H1 (cell line): ENCODE measurements around the gene MIOX. TPM values are rescaled to one million over a fixed set of nuclear protein-coding genes. Genes with fewer than 3 reads are reported as not detected.

Source experiments
- CTCF ChIA-PET: fragments of 300-600 bp; sonication (Branson Sonifier 250); formaldehyde crosslinking; loops from one replicate; lab custom pipeline; 2021; ENCODE audit not compliant: partially characterized antibody; lab: Charles Lee
- POLR2A ChIA-PET: fragments of 300-600 bp; sonication (Branson Sonifier 250); formaldehyde crosslinking; loops from one replicate; lab custom pipeline; 2021; ENCODE audit warnings: inconsistent platforms; ENCODE audit not compliant: partially characterized antibody; lab: Charles Lee
- DNase-seq, 2 experiments: peaks; one replicate each; pipeline versions ENCODE4 v3.0.0 to v3.0.0-alpha.2; 2010 to 2022; ENCODE audit warnings: low spot score in 2 of 2, low read depth in 1 of 2, mixed read lengths in 1 of 2
- FAIRE-seq: peaks from 2 replicates; lab custom pipeline; 2011; peaks lifted over from hg19 to GRCh38; lab: Jason Lieb, UNC
- H2AFZ ChIP-seq: 2 replicates; pipeline ENCODE4 v1.8.1; 2012; ENCODE audit warnings: low read length, inconsistent platforms
- H2AK5ac ChIP-seq: 2 replicates; pipeline ENCODE4 v1.6.1; 2013; ENCODE audit warnings: low read depth, low read length
- H2BK120ac ChIP-seq: replicated peaks from 2 replicates; pipeline ENCODE3; 2013; ENCODE audit warnings: low read depth, low read length, inconsistent platforms
- H2BK12ac ChIP-seq: 2 replicates; pipeline ENCODE4 v1.6.1; 2013; ENCODE audit warnings: low read depth, low read length
- H2BK15ac ChIP-seq: 2 replicates; pipeline ENCODE4 v1.6.1; 2013; ENCODE audit warnings: low read length
- H2BK20ac ChIP-seq: 2 replicates; pipeline ENCODE4 v1.6.1; 2013; ENCODE audit warnings: low read length
- H2BK5ac ChIP-seq: 2 replicates; pipeline ENCODE4 v1.6.1; 2013; ENCODE audit warnings: low read depth, low read length
- H3K14ac ChIP-seq: 2 replicates; pipeline ENCODE4 v1.6.1; 2013; ENCODE audit warnings: inconsistent platforms; ENCODE audit not compliant: insufficient read length
- H3K18ac ChIP-seq: 2 replicates; pipeline ENCODE4 v1.6.1; 2013; ENCODE audit warnings: low read length; ENCODE audit errors: extremely low read depth
- H3K23ac ChIP-seq: 2 replicates; pipeline ENCODE4 v1.6.1; 2013; ENCODE audit warnings: inconsistent platforms; ENCODE audit not compliant: insufficient read length
- H3K23me2 ChIP-seq: 2 replicates; pipeline ENCODE4 v1.6.1; 2013; ENCODE audit warnings: low read depth, low read length
- H3K27ac ChIP-seq: 2 replicates; pipeline ENCODE4 v1.6.1; 2011; ENCODE audit warnings: low read depth, low read length, inconsistent platforms
- H3K27me3 ChIP-seq, 4 experiments: replicated peaks in 1 of 4; 1 replicate in 1 of 4; 2 replicates in 3 of 4; pipeline versions ENCODE4 v1.6.1 to v1.8.1; 2011 to 2013; ENCODE audit warnings: low read length in 3 of 4, mild to moderate bottlenecking in 3 of 4, inconsistent platforms in 2 of 4, mixed read lengths in 2 of 4, moderate library complexity in 1 of 4; ENCODE audit not compliant: control insufficient read depth in 3 of 4, insufficient read depth in 3 of 4; ENCODE audit errors: extremely low read depth in 1 of 4
- H3K36me3 ChIP-seq, 4 experiments: 2 replicates each; pipeline versions ENCODE4 v1.6.1 to v1.8.1; 2011 to 2013; ENCODE audit warnings: mild to moderate bottlenecking in 4 of 4, low read length in 3 of 4, moderate library complexity in 2 of 4, control low read depth in 1 of 4, inconsistent platforms in 1 of 4; ENCODE audit not compliant: insufficient read depth in 4 of 4, control insufficient read depth in 2 of 4
- H3K4ac ChIP-seq: replicated peaks from 2 replicates; pipeline ENCODE3; 2013; ENCODE audit warnings: low read length, low read depth, mixed read lengths, inconsistent platforms; ENCODE audit not compliant: insufficient read length
- H3K4me1 ChIP-seq, 4 experiments: replicated peaks in 1 of 4; 1 replicate in 1 of 4; 2 replicates in 3 of 4; pipeline versions ENCODE4 v1.6.1 to v1.8.1; 2011 to 2013; ENCODE audit warnings: low read length in 3 of 4, inconsistent platforms in 2 of 4, mixed read lengths in 1 of 4; ENCODE audit not compliant: insufficient read depth in 4 of 4, control insufficient read depth in 3 of 4
- H3K4me2 ChIP-seq, 2 experiments: 2 replicates each; pipeline versions ENCODE4 v1.6.1 to v1.8.1; 2011 to 2013; ENCODE audit warnings: low read depth in 2 of 2, low read length in 2 of 2, control low read depth in 1 of 2, inconsistent platforms in 1 of 2, mild to moderate bottlenecking in 1 of 2; ENCODE audit not compliant: insufficient read depth in 1 of 2
- H3K4me3 ChIP-seq, 4 experiments: fragments of 200-600, 300-600 bp in 1 of 4; sonication (generic), shearing (Covaris generic), sonication (Bioruptor Twin) in 1 of 4; 2 replicates each; pipeline versions ENCODE4 v1.5.1 to v1.8.1; 2011 to 2016; ENCODE audit warnings: low read length in 4 of 4, low read depth in 3 of 4, control low read depth in 2 of 4, inconsistent platforms in 2 of 4, mild to moderate bottlenecking in 2 of 4, mixed read lengths in 1 of 4, moderate library complexity in 1 of 4; ENCODE audit not compliant: insufficient read depth in 2 of 4; ENCODE audit errors: extremely low read depth in 1 of 4
- H3K56ac ChIP-seq: replicated peaks from 2 replicates; pipeline ENCODE3; 2013; ENCODE audit warnings: low read depth, mild to moderate bottlenecking, mixed read lengths, low read length, inconsistent platforms; ENCODE audit not compliant: insufficient read length
- H3K79me1 ChIP-seq: 2 replicates; pipeline ENCODE4 v1.6.1; 2013; ENCODE audit warnings: low read depth, low read length, control low read depth
- H3K79me2 ChIP-seq, 2 experiments: 2 replicates each; pipeline versions ENCODE4 v1.6.1 to v1.8.1; 2012 to 2013; ENCODE audit warnings: low read length in 2 of 2, mild to moderate bottlenecking in 2 of 2, inconsistent platforms in 1 of 2; ENCODE audit not compliant: insufficient read depth in 2 of 2, control insufficient read depth in 1 of 2
- H3K9ac ChIP-seq, 4 experiments: replicated peaks in 1 of 4; 1 replicate in 1 of 4; 2 replicates in 3 of 4; pipeline versions ENCODE4 v1.6.1 to v1.8.1; 2011 to 2013; ENCODE audit warnings: low read depth in 3 of 4, low read length in 3 of 4, control low read depth in 2 of 4, mild to moderate bottlenecking in 2 of 4, moderate library complexity in 2 of 4, inconsistent platforms in 1 of 4; ENCODE audit errors: extremely low read depth in 1 of 4
- H3K9me3 ChIP-seq, 2 experiments: 2 replicates each; pipeline versions ENCODE4 v1.6.1 to v1.8.1; 2012 to 2013; ENCODE audit warnings: mild to moderate bottlenecking in 2 of 2, moderate library complexity in 2 of 2, control low read depth in 1 of 2, inconsistent platforms in 1 of 2, low read depth in 1 of 2, low read length in 1 of 2, mixed read lengths in 1 of 2; ENCODE audit not compliant: insufficient read depth in 2 of 2
- H4K20me1 ChIP-seq, 2 experiments: replicated peaks in 1 of 2; 2 replicates each; pipeline versions ENCODE3 to v1.8.1; 2011 to 2013; ENCODE audit warnings: inconsistent platforms in 2 of 2, low read length in 2 of 2, mild to moderate bottlenecking in 1 of 2; ENCODE audit not compliant: insufficient read depth in 2 of 2, control insufficient read depth in 1 of 2
- H4K5ac ChIP-seq: 2 replicates; pipeline ENCODE4 v1.6.1; 2013; ENCODE audit warnings: low read length, low read depth, mixed read lengths, inconsistent platforms; ENCODE audit not compliant: insufficient read length
- H4K8ac ChIP-seq: 2 replicates; pipeline ENCODE4 v1.8.0; 2013; ENCODE audit warnings: mild to moderate bottlenecking, moderate library complexity, low read length, inconsistent platforms; ENCODE audit not compliant: insufficient read depth; ENCODE audit errors: extremely low read depth
- H4K91ac ChIP-seq: replicated peaks from 2 replicates; pipeline ENCODE3; 2013; ENCODE audit warnings: low read length, mixed read lengths, inconsistent platforms; ENCODE audit not compliant: insufficient read length
- ATF2 ChIP-seq: IDR thresholded peaks from 2 replicates; pipeline ENCODE4 v1.6.1; 2012; ENCODE audit warnings: low read length, inconsistent platforms
- ATF3 ChIP-seq: IDR thresholded peaks from 2 replicates; pipeline ENCODE4 v1.6.1; 2011; ENCODE audit warnings: low read depth, mild to moderate bottlenecking, low read length; ENCODE audit not compliant: insufficient read depth
- CTBP2 ChIP-seq: IDR thresholded peaks from 2 replicates; pipeline ENCODE4 v1.7.0; 2011; ENCODE audit warnings: borderline replicate concordance, mild to moderate bottlenecking, moderate library complexity, mixed read lengths, low read length; ENCODE audit not compliant: insufficient read depth, insufficient read length
- EZH2 ChIP-seq: fragments of 200-600 bp; sonication (generic); IDR thresholded peaks from 2 replicates; pipeline ENCODE4 v1.7.1; 2012; ENCODE audit warnings: low read depth, mild to moderate bottlenecking, moderate library complexity, low read length, inconsistent platforms; ENCODE audit not compliant: severe bottlenecking
- KDM5A ChIP-seq: fragments of 200-600 bp; IDR thresholded peaks from 2 replicates; pipeline ENCODE4 v1.7.1; 2012; ENCODE audit warnings: mild to moderate bottlenecking, low read length, inconsistent platforms, mixed read lengths
- MAFK ChIP-seq: IDR thresholded peaks from 2 replicates; pipeline ENCODE4 v1.6.1; 2012; ENCODE audit warnings: low read depth, mild to moderate bottlenecking, improper control_type of control experiment, low read length
- NANOG ChIP-seq: IDR thresholded peaks from 2 replicates; pipeline ENCODE4 v1.6.1; 2011; ENCODE audit warnings: low read length, low read depth, mild to moderate bottlenecking, inconsistent platforms; ENCODE audit not compliant: insufficient read depth, poor library complexity, severe bottlenecking
- POLR2A ChIP-seq, 2 experiments: IDR thresholded peaks; 1 replicate in 1 of 2; 2 replicates in 1 of 2; pipeline ENCODE4 v1.6.1; 2011; ENCODE audit warnings: low read depth in 2 of 2, low read length in 2 of 2, mild to moderate bottlenecking in 2 of 2; ENCODE audit errors: control extremely low read depth in 1 of 2
- SIN3A ChIP-seq, 2 experiments: IDR thresholded peaks in 1 of 2; conservative IDR thresholded peaks in 1 of 2; 2 replicates each; pipeline ENCODE4 v1.6.1; 2011 to 2012; ENCODE audit warnings: low read length in 2 of 2, improper control_type of control experiment in 1 of 2, low read depth in 1 of 2, mild to moderate bottlenecking in 1 of 2
- whole genome bisulfite sequencing, 2 experiments: shearing (Covaris generic) in 1 of 2; methylation state at CpG; one replicate each; pipeline versions ENCODE4 v1.1.6 to v1.1.7; 2013 to 2015; ENCODE audit warnings: low lambda C conversion rate in 2 of 2, mixed read lengths in 2 of 2, inconsistent platforms in 1 of 2, low coverage in 1 of 2, missing lambda C conversion rate in 1 of 2; ENCODE audit not compliant: insufficient replicate concordance in 2 of 2, insufficient coverage in 1 of 2, insufficient read length in 1 of 2; ENCODE audit errors: extremely low coverage in 1 of 2, missing lambda C conversion rate in 1 of 2; 5-methylcytosine and 5-hydroxymethylcytosine counted together
- polyA plus RNA-seq, 7 experiments: library from polyadenylated mRNA; depleted of rRNA in 3 of 7; stranded (reverse) in 5 of 7; unstranded in 2 of 7; fragments of >200 nt in 5 of 7; fragments of 200-250 nt in 2 of 7; gene quantifications; 1 replicate in 5 of 7; 2 replicates in 1 of 7; 4 replicates in 1 of 7; pipeline versions ENCODE4 v1.2.1 to v1.2.3, GENCODE V29; 2011 to 2013; ENCODE audit warnings: missing spikeins in 2 of 7, mixed read lengths in 2 of 7
- total RNA-seq: library from RNA; stranded (reverse); fragmentation: NEBNext Ultra II Directional; extraction: Animal tissue kit (Norgen Biotek cat#: 25700); gene quantifications from 2 replicates; pipeline ENCODE4 v1.2.1, GENCODE V29; 2021

Gene MIOX
- total and polyA plus RNA-seq, 2 of the 8 experiments (the other 6 are each of a cell fraction or from before 2014, with no cell fraction given): 0.30 to 0.32 TPM

- Histone ChIP-seq H2BK5ac (no peak overlapping the region), H3K14ac (no peak overlapping the region), H3K23me2 (no peaks in the 10 kb centered on the region; the same call in 1 of the 2 replicates), H3K56ac (no peak overlapping the region), H2AFZ (no peak overlapping the region), H3K4me1 (no peaks in the 10 kb centered on the region), H3K9ac (no peak overlapping the region), H3K23ac (no peak overlapping the region), H3K18ac (no peak overlapping the region), H2BK20ac (no peak overlapping the region), H3K79me2 (peaks cover 0 to 4% of the 10 kb centered on the region in 2 experiments; a peak in 1 of 4 replicates), H3K4me2 (no peak overlapping the region), H3K4ac (no peak overlapping the region), H3K9me3 (no peaks in the 10 kb centered on the region), H2BK12ac (no peak overlapping the region), H4K5ac (no peak overlapping the region), H3K4me3 (no peak overlapping the region), H3K79me1 (no peaks in the 10 kb centered on the region), H4K20me1 (peaks cover 6 to 27% of the 10 kb centered on the region in 2 experiments)
- WGBS, 2 experiments: 91% methylated on average over 28 of the region's 28 CpGs; no CpG with 5 or more reads in 1 of the 2 experiments
- FAIRE-seq: no peak
- CTCF ChIA-PET: interaction anchor here (0.7 to 1.9 kb wide), 4 partner anchors 10 to 34 kb away, joined by 3 to 13 read pairs (median 4); no protein-coding TSS in a partner anchor
- no peak for DNase-seq
- TF ChIP-seq EZH2: no peak
- TF ChIP-seq CTBP2: no peak
- no peak for TF ChIP-seq POLR2A (IDR thresholded peaks at IDR 0.05; ENCODE audit: control extremely low read depth in 1 of 2, low read depth in 2 of 2, low read length in 2 of 2)
- TF ChIP-seq ATF3: no peak
- TF ChIP-seq KDM5A: no peak
- TF ChIP-seq SIN3A (conservative IDR thresholded peaks at IDR 0.05 in 1 of 2, IDR thresholded peaks at IDR 0.05 in 1 of 2; ENCODE audit: low read depth in 1 of 2, low read length in 2 of 2): no peak
- TF ChIP-seq ATF2: no peak
- no peak for TF ChIP-seq MAFK
- no peak for TF ChIP-seq NANOG
- TF ChIP-seq, all 59 proteins: peak for 0
- H4K8ac ChIP-seq: no peak overlapping the region
- H4K91ac ChIP-seq: no peak overlapping the region
- POLR2A ChIA-PET: interaction anchor here (1.4 kb wide), 1 partner anchor 109 kb away, joined by 4 read pairs; no protein-coding TSS in a partner anchor
- H2BK120ac ChIP-seq: no peak overlapping the region
- H2AK5ac ChIP-seq: no peak overlapping the region
- no peak overlapping the region for H2BK15ac ChIP-seq
- H3K27ac ChIP-seq: no peak overlapping the region
- peaks cover 25 to 87% (median 54%) of the 10 kb centered on the region in 4 experiments for H3K36me3 ChIP-seq
- H3K27me3 ChIP-seq: no peaks in the 10 kb centered on the region; a peak in 1 of 7 replicates
These were observed 23.3 kb upstream of the MIOX start for GRCh38 chr22:50463188-50463900.
